HG03460 (cell line): Measurements from ENCODE around the gene PRAMEF18.
"Not testable (repeated sequence)": the region's sequence is repeated elsewhere in the genome, so short reads cannot be mapped to it uniquely, and the experiment has no call there.

ENCODE experiments used
- ATAC-seq: cut with Tn5 transposase; IDR thresholded peaks from one replicate; pipeline ENCODE4 v1.9.1; 2021; ENCODE audit not compliant: unreplicated experiment

The PRAMEF18 gene

DNA sequence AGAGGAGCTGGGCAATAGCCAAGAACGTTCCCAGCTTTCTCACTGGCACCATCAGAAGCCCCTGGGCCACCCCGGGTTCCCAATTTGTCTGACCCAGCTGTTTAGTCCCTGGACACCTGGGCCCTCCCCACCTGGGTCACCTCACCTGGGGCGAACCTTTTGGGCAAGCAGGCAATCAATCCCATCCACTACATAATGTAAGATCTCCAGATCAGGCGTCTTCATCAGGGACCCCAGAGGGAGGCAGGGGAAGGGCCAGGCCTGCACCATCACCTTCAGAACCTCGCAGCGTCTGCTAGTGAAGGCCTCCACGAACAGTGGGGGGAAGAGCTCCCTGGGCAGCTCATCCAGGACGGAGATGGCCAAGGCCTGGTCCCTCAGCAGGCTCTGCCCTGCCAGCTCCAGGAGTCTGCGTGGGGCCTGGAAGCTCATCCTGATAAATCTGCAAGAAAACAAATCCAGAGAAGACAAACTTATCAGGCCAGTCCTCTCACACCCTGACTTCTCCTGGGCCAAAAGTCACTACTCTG is at the start of gene PRAMEF18:
Gene PRAMEF18, minus strand, starts transcription at position 480 of the 530 bp plus-strand sequence. Its CDS starts 48 bp downstream, at position 432.
- ATAC-seq: not testable (repeated sequence)

GRCh38 chr1:13265124-13265523 is 39.2 kb upstream of the PRAMEF18 start:
- ATAC-seq: not testable (repeated sequence)

DNA sequence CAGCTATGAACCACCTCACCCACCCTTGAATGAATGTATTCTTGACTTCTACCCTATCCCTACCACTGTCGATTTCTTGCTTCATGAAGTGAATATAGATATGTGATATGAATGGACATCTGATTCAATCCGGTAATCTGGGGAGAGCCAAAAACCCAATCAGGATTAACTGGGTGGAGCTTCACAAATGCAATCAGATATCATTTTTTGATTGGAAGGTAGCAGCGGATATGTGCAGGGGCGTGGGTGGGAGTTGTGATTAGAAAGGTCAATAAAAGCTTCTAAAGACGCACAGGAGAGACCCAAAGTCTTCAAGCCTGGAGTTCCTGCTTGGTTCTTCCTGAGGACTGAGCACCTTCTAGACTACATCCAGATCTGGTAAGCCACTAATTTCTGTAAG is 27.9 kb upstream of the PRAMEF18 start, which contains the start of gene PRAMEF5:
Gene PRAMEF5, plus strand, starts transcription at position 301 of the 400 bp plus-strand sequence. CDS start 5,071 bp downstream, outside the sequence.
- ATAC-seq: not testable (repeated sequence)

- ATAC-seq: not testable (repeated sequence)
These were observed 21.2 kb upstream of the PRAMEF18 start for GRCh38 chr1:13247122-13247521.

DNA sequence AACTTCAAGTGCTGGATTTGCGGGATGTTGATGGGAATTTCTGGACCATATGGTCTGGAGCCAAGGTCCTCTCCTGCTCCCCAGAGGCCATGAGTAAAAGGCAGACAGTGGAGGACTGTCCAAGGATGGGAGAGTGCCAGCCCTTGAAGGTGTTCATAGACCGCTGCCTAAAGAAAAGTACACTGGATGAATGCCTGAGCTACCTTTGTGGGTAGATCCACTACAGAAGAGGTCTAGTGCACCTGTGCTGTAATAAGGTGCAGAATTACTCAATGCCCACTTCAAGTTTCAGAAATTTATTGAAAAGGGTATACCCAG is 20.6 kb upstream of the PRAMEF18 start:
- not testable (repeated sequence) for ATAC-seq

GRCh38 chr1:13245841-13246553 is 20.0 kb upstream of the PRAMEF18 start:
- not testable (repeated sequence) for ATAC-seq

DNA sequence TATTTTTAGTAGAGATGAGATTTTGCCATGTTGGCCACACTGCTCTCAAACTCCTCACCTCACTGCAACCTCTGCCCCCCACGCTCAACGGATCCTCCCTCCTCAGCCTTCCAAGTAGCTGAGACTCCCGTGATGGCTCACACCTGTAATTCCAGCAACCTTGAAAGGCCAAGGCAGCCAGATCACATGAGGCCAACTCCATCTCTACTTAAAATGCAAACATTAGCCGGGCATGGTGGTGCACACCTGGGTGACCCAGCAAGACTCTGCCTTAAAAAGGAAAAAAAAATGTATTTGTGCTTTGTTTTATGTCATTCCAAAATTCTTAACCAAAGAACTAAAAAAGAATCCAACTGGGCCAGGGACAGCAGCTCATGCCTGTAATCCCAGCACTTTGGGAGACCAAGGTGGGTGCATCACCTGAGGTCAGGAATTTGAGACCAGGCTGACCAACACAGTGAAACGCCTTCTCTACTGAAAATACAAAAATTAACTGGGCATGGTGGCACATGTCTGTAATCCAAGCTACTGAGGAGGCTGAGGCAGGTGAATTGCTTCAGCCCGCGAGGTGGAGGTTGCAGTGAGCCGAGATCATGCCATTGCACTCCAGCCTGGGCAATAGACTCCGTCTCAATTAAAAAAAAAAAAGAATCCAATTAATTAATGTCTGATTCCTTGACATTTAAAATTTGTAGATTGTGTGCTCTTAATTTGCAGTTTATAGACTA is 17.7 kb upstream of the PRAMEF18 start:
- not testable (repeated sequence) for ATAC-seq

GRCh38 chr1:13239633-13240032 is 13.7 kb upstream of the PRAMEF18 start:
- ATAC-seq: not testable (repeated sequence)

- ATAC-seq: not testable (repeated sequence)
These were observed 11.6 kb upstream of the PRAMEF18 start for GRCh38 chr1:13237572-13237971.

DNA sequence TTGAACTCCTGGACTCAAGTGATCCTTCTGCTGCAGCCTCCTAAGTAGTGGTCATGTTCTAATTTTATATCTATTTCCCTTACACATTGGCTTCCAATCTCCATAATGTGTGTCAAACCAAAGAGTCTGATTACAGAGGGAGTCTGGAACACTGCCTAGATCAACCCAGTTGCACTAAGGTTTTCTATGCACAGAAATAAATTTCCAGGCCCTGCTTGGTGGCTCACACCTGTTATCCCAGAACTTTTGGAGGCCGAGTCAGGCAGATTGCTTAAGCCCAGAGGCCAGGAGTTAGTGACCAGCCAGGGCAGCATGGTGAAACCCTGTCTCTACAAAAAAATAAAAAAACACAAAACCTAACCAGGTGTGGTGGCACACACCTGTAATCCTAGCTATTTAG is 8.1 kb upstream of the PRAMEF18 start:
- ATAC-seq: not testable (repeated sequence)

GRCh38 chr1:13232056-13232455 is 6.1 kb upstream of the PRAMEF18 start:
- ATAC-seq: not testable (repeated sequence)

DNA sequence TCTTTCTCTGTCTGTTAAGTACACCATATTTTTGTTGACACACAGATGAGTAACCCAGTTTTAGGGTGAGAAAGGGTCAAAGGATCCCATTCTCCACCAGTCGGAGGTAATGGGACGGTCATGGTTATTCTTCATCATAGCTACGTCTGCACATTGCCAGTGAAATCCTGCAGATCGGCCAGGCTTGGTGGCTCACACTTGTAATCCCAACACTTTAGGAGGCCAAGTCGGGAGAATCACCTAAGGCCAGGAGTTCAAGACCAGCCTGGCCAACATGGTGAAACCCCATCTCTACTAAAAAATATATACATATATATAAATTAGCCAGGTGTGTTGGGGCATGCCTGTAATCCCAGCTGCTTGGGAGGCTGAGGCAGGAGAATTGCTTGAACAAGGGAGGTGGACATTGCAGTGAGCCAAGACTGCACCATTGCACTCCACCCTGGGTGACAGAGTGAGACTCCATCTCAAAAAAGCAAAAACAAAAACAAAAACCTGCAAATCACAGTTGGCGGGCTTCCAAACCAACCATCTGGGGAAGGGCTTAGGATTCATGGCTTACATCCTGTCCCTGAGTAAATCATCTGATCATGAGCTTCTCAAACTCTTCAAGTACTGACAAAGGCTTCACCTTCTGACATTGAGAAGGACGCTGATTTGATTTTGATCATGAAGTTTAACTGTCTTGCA is 5.3 kb upstream of the PRAMEF18 start:
- not testable (repeated sequence) for ATAC-seq

- not testable (repeated sequence) for ATAC-seq
These were observed 4.6 kb upstream of the PRAMEF18 start for GRCh38 chr1:13230601-13231000.

DNA sequence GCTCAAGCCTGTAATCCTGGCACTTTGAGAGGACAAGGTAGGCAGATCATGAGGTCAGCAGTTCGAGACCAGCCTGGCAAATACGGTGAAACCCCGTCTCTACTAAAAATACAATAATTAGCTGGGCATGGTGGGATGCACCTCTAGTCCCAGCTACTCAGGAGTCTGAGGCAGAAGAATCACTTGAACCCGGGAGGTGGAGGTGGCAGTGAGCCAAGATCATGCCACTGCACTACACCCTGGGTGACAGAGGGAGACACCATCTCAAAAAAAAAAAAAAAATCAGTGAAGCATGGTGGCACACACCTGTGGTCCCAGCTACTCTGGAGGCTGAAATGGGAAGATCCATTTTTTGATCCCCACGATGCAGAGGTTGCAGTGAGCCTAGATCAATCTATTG is 4.1 kb upstream of the PRAMEF18 start:
- ATAC-seq: not testable (repeated sequence)

- no peak for ATAC-seq
These were observed 2.4 kb upstream of the PRAMEF18 start for GRCh38 chr1:13228343-13228781.

GRCh38 chr1:13227271-13228055 is 1.5 kb upstream of the PRAMEF18 start:
- ATAC-seq: not testable (repeated sequence)

DNA sequence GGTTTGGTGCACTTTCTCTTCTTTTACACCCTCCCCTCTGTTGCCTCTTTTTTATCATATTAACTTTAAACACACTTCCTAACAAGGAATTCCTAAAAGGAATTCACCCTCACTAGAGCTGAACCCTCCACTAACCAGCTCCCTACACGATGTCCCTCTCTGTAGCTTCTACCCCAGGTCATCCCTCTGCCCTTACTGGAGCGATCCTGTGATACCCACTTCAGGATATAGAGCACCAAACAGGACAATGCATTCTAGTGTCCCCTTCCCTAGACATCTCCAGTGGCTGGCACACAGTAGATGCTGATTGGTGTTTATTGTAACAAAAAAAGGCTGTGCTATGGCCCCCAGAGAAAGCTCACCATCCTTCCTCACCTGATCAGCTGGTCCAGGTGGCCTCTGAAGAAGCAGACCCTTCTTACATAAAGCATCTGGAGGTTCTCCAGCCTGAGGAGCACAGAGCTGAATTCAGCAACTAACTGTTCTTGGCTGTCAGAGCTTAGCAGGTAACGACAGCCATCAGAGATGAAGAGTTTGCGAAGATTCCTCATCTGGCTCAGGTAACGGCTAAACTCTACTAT is 1.4 kb downstream of the PRAMEF18 start:
- ATAC-seq: no peak

GRCh38 chr1:13222788-13223187 is 3.2 kb downstream of the PRAMEF18 start:
- not testable (repeated sequence) for ATAC-seq

GRCh38 chr1:13219203-13219602 is 6.8 kb downstream of the PRAMEF18 start:
- not testable (repeated sequence) for ATAC-seq

GRCh38 chr1:13216619-13217018 is 9.3 kb downstream of the PRAMEF18 start:
- not testable (repeated sequence) for ATAC-seq
